HG02759 (cell line): ENCODE results near the gene ZNF584.
"Not testable (repeated sequence)": the region's sequence is repeated elsewhere in the genome, so short reads cannot be mapped to it uniquely, and the experiment has no call there.

Source experiments
- ATAC-seq: cut with Tn5 transposase; IDR thresholded peaks from one replicate; pipeline ENCODE4 v1.9.1; 2021; ENCODE audit warnings: mild to moderate bottlenecking, moderate library complexity; ENCODE audit not compliant: unreplicated experiment

The ZNF584 gene

DNA sequence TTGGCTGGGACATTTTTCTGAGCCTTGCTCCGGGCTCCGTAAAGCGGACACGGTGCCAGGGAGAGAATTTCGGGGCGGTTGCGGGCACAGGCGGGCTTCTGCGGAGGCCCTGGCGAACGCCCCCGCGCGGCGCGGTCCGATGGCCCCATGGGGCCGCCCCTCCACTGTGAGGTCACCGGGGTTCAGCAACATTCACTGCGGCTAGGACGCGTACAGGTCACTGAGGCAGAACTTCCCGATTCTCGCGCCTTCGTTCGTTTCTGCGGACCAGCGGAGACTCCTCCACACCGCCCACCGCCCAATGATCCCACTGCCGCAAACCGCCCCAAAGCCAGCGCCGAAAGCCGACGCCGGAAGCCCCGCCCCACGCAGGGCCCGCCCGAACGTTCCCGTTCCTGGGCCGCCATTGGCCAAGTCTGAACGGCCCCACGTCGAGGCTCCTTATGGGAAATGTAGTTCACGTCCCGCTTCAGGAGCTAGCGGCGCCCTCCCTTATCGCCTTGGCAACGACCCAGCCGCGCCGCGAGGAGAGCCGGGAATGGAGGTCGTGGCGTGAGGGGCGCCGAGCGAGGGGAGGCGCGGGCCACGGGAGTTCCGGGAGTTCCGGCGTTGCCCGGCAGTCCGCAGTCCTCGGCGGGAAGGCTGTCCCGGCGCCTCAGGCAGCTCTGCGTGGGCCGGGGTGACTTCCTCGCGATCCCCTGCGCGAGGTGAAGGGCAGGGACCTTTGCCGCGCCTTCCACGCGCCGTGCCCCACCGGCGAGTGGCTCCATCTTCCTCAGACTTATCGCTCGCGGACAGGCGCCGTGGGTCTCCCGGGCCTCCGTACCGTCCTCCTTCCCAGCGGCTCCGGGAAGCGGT lies at the start of gene ZNF584:
TSS of gene ZNF584 (plus strand) at position 498 of the 858 bp plus-strand sequence. CDS start 499 bp downstream, outside the sequence.
- peak; percentile 93 for ATAC-seq

DNA sequence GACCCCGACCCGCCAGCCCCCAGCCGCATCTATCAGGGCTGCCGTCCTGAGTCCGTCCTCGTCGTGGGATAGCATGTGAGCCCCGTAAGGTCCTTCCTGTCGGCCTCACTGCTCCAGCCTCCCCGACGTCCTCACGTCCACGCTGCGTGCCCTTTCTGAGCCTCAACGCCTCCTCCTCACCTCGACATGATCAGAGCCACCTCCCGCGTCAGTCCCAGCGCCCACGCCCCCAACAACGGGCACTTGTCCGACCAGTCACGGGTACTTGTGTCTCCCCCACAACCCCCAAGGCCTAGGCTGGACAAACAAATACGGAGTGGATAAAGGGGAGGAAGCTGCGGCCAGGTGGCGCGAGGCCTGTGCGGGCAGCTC lies 46.6 kb upstream of the ZNF584 start:
- ATAC-seq = peak; percentile 16

DNA sequence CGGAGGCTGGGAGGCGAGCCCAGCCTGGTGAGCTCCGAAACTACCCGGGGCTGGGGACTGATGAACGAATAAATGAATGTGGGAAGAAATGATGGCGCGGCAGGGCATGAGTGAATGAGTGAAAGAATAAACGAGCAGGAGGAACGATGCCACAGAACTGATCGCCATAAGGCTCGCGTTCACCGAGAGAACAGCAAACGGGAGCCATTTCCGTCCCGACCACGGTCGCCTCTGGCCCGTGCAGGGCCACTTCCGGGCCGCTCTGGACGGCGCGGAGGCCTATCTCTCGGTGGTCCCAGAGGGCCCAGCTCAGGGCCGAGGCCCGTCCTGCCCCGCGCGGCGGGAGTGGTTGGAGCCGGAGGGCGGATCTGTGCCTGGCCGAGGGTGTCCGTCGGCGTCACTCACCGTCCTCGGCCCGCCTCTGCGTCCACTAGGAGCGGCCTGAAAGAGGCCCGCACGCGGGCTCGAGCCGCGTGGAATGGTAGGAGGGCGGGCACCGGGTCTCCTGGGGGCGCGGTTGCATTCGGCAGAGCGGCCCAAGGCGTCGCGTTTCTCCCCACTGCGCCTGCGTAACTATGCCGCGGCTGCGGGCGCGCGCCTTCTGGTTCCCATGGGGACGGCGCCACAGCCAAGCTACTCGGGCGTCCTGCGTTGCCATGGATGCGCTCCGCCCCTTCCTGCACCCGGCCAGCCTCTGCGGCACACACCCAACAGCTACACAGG lies 46.0 kb upstream of the ZNF584 start, which contains the start of gene ZNF497:
TSS of gene ZNF497 (minus strand) at position 480 of the 723 bp plus-strand sequence. CDS start 5,116 bp downstream, outside the sequence.
- peak; percentile 87 for ATAC-seq

DNA sequence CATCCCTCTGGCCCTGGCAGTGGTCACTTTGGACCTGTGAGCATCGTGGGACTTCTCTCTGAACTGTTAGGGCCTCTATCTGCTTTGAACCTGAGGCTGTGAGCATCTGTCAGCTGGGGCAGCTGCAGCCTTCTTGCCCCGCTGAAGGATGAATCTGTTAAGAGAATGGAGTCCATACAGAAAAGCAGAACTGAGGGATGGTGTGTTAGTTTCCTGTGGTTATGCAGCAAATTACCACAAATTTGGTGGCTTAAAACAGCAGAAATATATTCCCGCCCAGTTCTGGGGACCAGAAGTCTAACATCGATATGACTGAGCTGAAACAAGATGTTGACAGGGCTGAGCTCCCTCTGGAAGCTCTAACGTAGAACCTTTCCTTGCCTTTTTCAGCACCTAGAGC lies 44.3 kb upstream of the ZNF584 start:
- no peak for ATAC-seq

DNA sequence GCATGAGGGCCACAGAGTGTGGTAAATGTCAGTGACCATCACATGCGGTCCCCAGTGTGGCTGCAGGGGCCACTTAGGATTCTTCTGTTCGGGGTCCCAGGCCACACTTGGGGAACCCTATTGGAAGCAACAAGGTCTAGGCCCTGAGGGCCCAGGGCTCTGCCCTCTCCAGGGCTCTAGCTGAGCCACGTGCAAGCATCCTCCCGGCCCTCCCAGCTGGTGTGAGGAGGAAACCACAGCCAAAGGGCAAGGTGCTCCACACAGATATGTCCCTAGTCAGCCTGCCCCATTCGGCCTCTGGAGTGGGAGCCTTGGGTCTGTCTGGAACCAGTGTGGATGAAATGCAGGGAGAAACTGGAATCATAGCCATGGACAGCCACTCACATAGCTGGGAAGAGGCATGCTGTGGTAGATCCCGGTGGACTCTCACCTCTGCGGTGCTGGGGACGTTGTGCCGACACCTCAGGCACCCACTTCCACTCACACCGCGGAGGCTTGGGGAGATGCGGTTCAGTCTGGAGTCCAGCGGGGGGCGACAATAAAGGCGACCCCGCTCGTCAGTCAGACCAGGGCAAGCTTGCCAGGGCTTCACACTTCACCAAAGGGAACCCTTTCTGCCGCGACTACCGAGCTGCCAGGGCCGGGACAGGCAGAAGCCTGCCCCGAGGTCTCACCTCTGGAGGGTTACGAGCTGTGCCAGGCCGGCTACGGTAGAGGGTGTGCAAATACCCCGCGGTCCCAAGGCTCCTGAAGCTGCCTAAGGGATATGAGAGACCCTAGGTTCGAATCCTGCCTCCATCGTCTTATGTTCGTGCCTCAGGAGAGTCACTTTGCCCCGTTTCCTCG lies 41.6 kb upstream of the ZNF584 start:
- no peak for ATAC-seq

DNA sequence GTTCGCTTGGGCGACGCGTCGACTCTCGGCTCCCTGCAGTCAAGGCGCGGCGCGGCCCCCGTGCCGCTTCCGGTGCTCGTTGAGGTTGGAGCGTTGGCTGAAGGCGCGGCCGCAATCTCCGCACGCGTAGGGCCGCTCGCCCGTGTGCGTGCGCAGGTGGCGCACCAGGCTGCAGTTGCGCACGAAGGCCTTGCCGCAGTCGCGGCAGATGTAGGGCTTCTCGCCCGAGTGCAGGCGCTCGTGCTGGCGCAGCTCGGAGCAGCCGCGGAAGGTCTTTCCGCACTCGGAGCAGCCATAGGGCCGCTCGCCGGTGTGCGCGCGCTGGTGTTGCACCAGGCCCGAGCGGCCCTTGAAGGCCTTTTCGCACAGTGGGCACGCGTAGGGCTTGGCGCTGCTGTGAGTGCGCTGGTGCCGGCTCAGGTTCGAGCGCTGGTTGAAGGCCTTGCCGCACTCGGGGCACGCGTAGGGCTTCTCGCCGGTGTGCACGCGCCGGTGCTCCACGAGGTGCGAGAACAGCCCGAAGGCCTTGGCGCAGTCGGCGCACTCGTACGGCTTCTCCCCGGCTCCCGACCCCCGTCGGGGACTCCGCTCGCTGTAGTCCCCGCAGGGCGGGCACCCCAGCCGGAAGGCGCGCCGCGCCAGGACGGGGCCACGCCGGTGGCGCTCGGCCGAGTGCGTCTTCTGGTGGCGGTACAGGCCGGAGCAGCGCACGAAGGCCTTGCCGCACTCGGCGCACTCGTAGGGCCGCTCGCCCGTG lies 40.6 kb upstream of the ZNF584 start:
- no peak for ATAC-seq

DNA sequence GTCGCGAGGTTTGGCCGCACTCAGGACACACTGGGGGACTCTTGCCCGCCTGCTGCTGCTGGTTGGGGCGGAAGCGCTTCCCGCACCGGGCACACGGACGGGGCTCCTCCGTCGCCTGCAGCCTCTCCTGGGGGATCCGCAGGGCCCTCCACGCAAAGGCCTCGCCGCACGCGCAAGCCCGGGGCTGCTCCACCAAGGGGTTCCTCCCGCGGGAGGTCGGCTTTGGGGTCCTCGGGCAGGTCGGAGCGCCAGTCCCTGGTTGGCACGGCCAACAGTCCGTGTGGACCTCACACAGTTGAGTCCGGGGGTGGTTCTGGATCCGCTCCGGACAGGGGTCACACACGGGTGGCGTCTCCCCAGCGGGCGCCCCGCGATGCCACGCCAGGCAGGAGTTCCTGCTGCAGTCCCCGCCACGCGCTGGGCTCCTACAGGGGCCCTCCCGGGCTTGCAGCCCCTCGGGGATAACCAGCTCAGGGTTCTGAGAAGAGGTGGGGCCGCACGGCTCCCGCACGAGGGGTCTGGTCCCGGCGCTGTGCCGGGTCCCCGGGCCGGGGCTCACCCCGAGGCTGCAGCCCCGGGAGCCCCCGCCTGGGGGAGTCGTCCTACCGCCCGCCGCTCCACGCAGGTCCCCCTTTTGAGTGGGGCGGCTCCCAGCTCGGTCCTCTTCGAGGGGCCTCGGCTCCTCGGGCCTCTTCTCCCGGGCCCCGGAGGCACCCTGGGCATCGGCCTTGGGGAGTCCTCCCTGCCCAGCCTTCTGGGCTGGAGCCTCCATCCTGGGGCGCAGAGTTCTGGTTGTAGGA lies 39.7 kb upstream of the ZNF584 start:
- ATAC-seq = no peak

DNA sequence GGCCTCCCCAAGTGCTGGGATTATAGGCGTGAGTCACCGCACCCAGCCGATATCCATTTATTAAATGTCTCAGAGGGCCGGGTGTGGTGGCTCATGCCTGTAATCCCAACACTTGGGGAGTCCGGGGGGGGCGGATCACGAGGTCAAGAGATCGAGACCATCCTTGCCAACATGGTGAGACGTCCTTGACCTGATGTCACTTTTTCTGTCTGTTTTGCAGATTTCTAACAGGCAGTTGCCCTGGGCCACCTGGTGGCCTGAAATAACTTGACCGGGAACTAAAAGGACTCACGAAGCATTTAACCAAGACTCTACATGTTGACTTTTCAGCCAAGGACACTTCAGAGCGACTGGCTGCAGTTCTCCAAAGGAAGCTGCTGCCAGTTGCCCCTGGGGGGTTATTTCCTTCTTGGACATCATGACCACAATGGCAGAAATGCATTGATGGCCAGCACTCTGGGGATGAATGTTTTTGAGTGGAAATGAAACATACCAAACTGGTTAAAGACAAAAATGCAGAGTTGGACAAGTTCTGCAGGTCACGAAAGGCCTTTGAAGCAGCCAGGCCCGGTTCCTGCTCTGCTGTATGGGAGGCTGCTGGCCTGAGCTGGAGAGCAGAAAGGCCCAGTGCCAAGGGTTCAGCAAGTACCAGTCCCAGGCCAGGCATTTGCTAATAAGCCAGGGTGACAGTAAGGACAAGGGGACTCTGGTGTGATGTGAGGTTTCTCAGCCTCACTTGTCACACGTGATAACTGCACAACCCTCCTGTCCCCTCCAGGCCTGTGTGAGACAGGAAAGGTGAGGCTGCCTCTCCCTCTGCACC lies 35.9 kb upstream of the ZNF584 start:
- no peak for ATAC-seq

DNA sequence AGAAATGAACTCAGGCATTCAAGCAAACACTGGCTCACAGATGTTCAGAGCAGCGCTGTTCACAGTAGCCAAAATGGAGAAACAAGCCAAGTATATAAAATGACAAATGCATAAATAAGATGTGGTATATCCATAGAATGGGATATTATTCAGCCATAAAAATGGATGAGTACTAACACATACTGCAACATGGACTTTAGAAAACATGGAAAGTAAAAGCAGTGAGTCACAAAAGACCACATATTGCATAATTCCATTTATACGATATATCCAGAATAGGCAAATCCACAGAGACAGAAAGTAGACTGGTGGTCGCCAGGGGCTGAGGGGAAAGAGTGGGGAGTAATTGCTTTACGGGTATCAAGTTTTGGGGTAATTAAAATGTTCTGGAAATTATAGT lies 34.2 kb upstream of the ZNF584 start:
- no peak for ATAC-seq

DNA sequence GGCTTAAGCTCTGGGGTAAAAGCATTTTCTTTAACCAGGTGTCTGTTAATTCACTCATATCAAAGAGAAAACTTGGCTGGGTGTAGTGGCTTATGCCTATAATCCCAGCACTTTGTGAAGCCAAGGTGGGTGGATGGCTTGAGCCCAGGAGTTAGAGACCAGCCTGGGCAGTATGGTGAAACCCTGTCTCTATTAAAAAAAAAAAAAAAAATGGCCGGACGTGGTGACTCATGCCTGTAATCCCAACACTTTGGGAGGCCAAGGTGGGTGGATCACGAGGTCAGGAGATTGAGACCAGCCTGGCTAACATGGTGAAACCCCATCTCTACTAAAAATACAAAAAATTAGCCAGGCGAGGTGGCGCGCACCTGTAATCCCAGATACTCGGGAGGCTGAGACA lies 31.7 kb upstream of the ZNF584 start:
- ATAC-seq = not testable (repeated sequence)

DNA sequence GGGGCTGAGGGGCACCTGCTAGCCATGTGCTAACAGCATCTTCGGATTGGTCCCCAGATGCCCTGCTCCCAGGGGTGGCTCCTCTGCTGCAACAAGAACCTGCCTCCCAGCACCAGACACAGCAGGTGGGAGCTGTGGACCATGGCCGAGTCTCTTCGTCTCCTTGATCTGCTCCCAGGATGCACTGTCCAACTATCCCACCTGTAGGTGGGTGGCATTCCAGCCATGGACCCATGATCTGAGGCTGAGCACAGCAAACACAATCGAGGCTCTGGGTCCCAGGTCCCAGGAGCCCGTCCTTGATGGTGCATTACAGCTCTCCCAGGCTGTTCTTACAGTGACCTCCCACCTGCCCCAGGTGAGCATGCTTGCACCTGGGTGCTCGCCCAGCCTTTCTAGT lies 29.2 kb upstream of the ZNF584 start:
- no peak for ATAC-seq

DNA sequence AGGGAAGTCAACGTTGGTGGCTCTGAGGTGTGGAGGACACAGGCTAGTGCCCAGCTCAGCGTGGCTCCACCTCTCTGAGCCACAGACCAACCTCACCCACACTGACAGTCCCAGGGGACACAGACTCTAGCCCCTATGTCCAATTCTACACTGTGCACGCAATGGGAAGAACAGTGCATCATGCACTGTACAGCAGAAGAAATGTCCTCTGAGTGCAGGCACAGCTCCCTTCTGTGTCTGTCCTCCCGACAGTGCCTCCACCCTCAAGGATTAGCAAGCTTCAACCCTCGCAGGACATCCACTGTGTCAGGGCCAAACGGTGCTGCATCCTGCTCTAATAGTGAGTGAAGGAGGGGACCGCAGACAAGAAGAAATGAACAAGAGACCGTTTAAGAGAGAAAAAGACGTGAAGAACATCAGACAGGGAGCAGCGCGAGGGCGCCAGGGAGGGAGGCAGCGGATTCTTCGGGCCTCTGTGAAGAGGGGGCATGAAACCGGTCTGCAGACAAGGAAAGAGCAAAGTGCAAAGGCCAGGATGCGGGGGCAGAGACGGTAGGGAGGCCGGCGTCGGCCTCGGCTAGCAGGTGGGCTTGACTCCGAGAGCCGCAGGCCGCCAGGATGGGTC lies 28.3 kb upstream of the ZNF584 start:
- no peak for ATAC-seq

DNA sequence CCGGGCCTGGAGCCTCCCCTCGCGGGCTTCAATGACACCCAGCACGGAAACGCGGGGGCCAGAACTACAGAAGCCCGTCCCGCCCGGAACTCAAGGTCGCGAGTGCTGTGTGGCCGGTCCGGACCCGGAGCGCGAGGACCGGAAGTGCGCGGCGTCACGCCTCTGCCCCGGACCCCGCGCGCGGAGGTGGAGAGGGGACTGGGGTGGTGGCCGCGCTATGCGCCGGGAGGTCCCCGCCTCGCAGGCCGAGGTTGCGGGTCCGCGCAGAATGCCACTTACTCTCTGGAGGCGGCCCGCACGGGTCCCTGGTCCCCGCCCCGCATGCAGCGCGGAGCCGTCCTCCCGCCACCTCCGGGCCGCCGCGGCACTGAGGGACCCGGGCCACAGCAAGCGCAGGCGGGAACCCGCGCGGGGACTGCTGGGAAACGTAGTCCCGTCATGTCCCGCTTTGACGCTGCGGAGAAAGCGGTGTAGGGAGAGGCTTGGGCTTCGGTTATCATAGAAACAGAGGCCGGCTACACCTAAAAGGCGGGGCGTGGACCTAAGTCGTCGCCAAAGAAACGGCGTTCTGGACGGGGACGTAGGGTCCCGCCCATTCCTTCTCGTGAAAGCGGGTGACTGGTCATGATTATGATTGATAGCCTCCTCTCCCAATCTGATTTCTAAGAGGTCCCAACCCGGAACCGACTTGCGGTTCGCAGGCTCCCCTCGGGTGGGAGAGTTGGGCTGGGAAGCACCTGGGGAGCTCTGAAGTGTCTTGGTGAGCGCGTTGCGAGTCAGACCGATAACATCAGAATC lies 27.6 kb upstream of the ZNF584 start, which contains the start of gene ZNF837:
TSS of gene ZNF837 (minus strand) at position 369 of the 798 bp plus-strand sequence. CDS start 11,698 bp downstream, outside the sequence.
- ATAC-seq = peak; percentile 85

DNA sequence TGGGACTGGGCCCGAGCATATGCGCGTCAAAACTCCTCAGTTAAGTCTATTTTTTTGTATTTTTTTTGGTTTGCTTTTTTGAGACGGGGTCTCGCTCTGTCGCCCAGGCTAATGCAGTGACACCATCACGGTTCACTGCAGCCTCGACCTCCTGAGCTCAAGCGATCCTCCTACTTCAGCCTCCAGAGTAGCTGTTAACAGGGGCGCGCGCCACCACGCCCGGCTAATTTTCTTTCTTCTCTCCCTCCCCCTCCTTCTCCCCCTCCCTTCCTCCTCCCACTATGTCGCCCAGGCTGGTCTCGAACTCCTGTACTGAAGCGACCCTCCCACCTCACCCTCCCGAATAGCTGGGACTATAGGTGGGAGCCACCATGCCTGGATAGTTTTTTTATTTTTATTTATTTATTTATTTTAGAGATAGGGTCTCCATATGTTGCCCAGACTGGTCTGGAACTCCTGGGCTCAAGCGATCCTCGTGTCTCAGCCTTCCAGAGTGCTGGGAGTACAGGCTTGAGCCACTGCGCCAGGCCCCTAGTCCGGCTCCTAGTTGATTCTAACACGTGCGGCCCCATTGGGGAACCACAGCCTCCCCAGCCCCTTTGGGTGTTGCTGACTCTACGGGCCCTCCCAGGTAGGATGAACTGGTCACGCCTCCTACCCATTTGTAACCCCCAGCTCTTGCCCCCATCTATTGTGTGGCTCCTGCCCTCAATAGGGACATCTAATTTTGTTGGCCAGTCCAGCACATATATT lies 26.8 kb upstream of the ZNF584 start:
- ATAC-seq = no peak

DNA sequence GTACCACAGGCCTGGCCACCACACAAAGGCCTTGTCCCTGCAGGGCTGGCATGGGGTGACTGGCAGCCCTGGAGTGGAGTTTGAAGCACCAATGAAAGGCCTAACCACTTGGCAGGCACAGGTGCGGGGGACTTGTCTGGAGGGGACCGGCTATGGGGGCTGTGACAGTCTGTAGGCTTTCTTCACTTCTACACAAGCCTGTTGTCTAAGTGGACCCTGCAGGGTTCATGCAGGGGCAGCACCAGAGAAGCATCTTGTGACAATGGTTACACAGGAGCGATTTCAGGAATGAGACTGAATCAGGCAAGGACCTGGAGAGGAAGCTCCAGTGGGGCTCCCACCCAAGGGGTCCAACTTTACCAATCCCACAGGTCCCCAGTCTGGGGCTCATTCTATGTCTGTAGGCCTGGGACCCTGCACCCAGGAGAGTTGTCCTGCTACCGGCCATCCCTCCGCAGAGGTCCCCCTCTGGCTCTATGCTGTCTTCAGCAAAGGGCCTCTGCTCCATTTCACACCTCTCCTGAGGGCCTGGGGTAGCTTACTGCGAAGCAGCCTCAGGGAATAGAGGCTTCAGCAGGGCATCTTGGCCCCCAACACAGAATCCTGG lies 25.3 kb upstream of the ZNF584 start:
- no peak for ATAC-seq

DNA sequence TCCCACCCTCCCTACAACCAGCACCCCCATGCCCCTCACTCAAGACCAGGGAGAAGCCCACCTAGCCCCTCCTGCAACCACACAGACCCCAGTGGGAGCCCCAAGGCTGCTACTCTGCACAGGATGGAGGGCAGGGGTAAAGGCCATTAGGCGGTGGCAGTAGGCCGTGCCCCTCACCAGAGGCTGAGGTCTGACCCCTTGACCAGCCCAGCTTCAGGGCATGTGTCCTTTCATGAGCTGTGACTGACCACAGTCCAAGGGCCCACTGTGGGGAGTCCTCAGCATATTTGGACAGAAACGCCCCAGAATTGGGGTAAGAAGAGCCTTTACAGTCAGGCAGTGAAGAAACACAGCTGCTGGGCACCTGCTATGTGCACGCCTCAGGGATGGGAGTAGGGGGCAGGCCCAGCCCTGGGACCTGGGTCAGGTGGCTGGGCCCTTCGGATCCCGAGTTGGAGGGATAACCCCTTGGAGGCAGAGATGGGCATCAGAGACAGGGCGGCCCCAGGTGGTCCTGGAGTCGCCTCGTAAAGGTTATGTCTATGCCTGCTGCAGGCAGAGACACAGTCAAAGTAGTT lies 23.0 kb upstream of the ZNF584 start:
- no peak for ATAC-seq
